A673 (cell line): ENCODE measurements around the gene ASB10. TPM values are rescaled to one million over a fixed set of nuclear protein-coding genes. Genes with fewer than 3 reads are reported as not detected.

ENCODE experiments used
- BruUV-seq: library from RNA; stranded (reverse); fragments of 400-500 nt; replicated peaks from 2 replicates; lab custom pipeline; 2021; lab: Mats Ljungman, UMichigan
- CTCF ChIA-PET: fragments of 300-600 bp; sonication (Branson Sonifier 250); formaldehyde crosslinking; loops from one replicate; lab custom pipeline; 2022; ENCODE audit warnings: antibody characterized with exemption; lab: Charles Lee
- POLR2A ChIA-PET: fragments of 300-600 bp; sonication (Branson Sonifier 250); formaldehyde crosslinking; loops from one replicate; lab custom pipeline; 2022; ENCODE audit warnings: antibody characterized with exemption; ENCODE audit not compliant: low non-redundant PET; lab: Charles Lee
- DNase-seq: peaks from one replicate; pipeline ENCODE4 v3.0.0-alpha.2; 2015; ENCODE audit warnings: low spot score
- H3K27ac ChIP-seq: fragments of 200-600 bp; sonication (generic); 2 replicates; pipeline ENCODE4 v1.5.1; 2016; ENCODE audit warnings: mixed run types, low read depth, mild to moderate bottlenecking, mixed read lengths, antibody characterized with exemption, low read length; ENCODE audit not compliant: poor library complexity, severe bottlenecking
- H3K27me3 ChIP-seq: fragments of 200-600 bp; sonication (generic); replicated peaks from 2 replicates; pipeline ENCODE4 v1.6.1; 2017; ENCODE audit warnings: mixed run types, low read depth, mild to moderate bottlenecking, mixed read lengths, antibody characterized with exemption, low read length; ENCODE audit not compliant: insufficient read depth, poor library complexity
- H3K36me3 ChIP-seq: fragments of 200-600 bp; sonication (generic); 2 replicates; pipeline ENCODE4 v1.6.1; 2016; ENCODE audit warnings: mixed run types, mild to moderate bottlenecking, mixed read lengths, antibody characterized with exemption, low read length; ENCODE audit not compliant: insufficient read depth, poor library complexity, severe bottlenecking
- H3K4me1 ChIP-seq: fragments of 200-600 bp; sonication (generic); 2 replicates; pipeline ENCODE4 v1.6.1; 2017; ENCODE audit warnings: mixed run types, mild to moderate bottlenecking, mixed read lengths, antibody characterized with exemption, low read length; ENCODE audit not compliant: insufficient read depth, poor library complexity, severe bottlenecking
- H3K4me3 ChIP-seq: fragments of 200-600 bp; sonication (generic); 2 replicates; pipeline ENCODE4 v1.5.1; 2016; ENCODE audit warnings: low read depth, mixed run types, mild to moderate bottlenecking, mixed read lengths, low read length; ENCODE audit not compliant: poor library complexity, severe bottlenecking
- H3K9me3 ChIP-seq: fragments of 200-600 bp; sonication (generic); 2 replicates; pipeline ENCODE4 v1.6.1; 2016; ENCODE audit warnings: mixed run types, low read depth, mild to moderate bottlenecking, mixed read lengths, antibody characterized with exemption, low read length; ENCODE audit not compliant: poor library complexity, severe bottlenecking
- CTCF ChIP-seq: fragments of 300-800, 200-600 bp; sonication (generic); conservative IDR thresholded peaks from 2 replicates; pipeline ENCODE4 v1.5.1; 2017; ENCODE audit warnings: low read depth, mild to moderate bottlenecking, antibody characterized with exemption, low read length, moderate library complexity, mixed read lengths
- EZH2 ChIP-seq: fragments of 200-600 bp; sonication (generic); IDR thresholded peaks from 2 replicates; pipeline ENCODE4 v1.6.1; 2017; ENCODE audit warnings: borderline replicate concordance, low read depth, mild to moderate bottlenecking, mixed read lengths, antibody characterized with exemption, low read length; ENCODE audit not compliant: poor library complexity, severe bottlenecking
- intact Hi-C: fragments of 100-400 bp; cut with micrococcal nuclease; formaldehyde crosslinking; loops from one replicate; pipeline ENCODE4 v1.10.0; 2022; ENCODE audit not compliant: unreplicated experiment
- total RNA-seq: library from RNA; stranded (reverse); gene quantifications from 2 replicates; pipeline ENCODE4 v1.2.3, GENCODE V29; 2021

Gene ASB10
- total RNA-seq, 1 experiment from 2014 or later = not detected

GRCh38 chr7:151132461-151133205 is 54.4 kb downstream of the ASB10 start:
- Histone ChIP-seq H3K27ac (no peak overlapping the region), H3K4me1 (no peaks in the 10 kb centered on the region), H3K27me3 (no peaks in the 10 kb centered on the region), H3K9me3 (no peaks in the 10 kb centered on the region), H3K4me3 (no peak overlapping the region), H3K36me3 (peaks cover 35% of the 10 kb centered on the region)
- BruUV-seq = no TSS peak
- ChIA-PET POLR2A (interaction anchor here (0.6 kb wide), 1 partner anchor 369 kb away, joined by 12 read pairs; no protein-coding TSS in a partner anchor), CTCF (no interaction called here)
- DNase-seq = no peak
- intact Hi-C loops = no loop called here
- TF ChIP-seq CTCF = no peak
- TF ChIP-seq EZH2 = no peak

GRCh38 chr7:151131592-151132293 is 55.3 kb downstream of the ASB10 start:
- ChIA-PET CTCF (no interaction called here), POLR2A (interaction anchor here (0.6 kb wide), 1 partner anchor 370 kb away, joined by 12 read pairs; no protein-coding TSS in a partner anchor)
- H3K4me3 ChIP-seq = no peak overlapping the region
- no peaks in the 10 kb centered on the region for H3K9me3 ChIP-seq
- intact Hi-C loops = no loop called here
- TF ChIP-seq CTCF (no peak), EZH2 (no peak)
- no peaks in the 10 kb centered on the region for H3K27me3 ChIP-seq
- no peak for DNase-seq
- BruUV-seq = no TSS peak
- no peak overlapping the region for H3K27ac ChIP-seq
- H3K36me3 ChIP-seq = peaks cover 35% of the 10 kb centered on the region
- H3K4me1 ChIP-seq = no peaks in the 10 kb centered on the region

- no peak overlapping the region for H3K27ac ChIP-seq
- no peak for TF ChIP-seq CTCF
- TF ChIP-seq EZH2 = no peak
- ChIA-PET POLR2A (no interaction called here), CTCF (no interaction called here)
- H3K4me1 ChIP-seq = no peaks in the 10 kb centered on the region
- no peaks in the 10 kb centered on the region for H3K27me3 ChIP-seq
- intact Hi-C loops = no loop called here
- no peak overlapping the region for H3K4me3 ChIP-seq
- no peak for DNase-seq
- H3K36me3 ChIP-seq = peaks cover 35% of the 10 kb centered on the region
- BruUV-seq = no TSS peak
- no peaks in the 10 kb centered on the region for H3K9me3 ChIP-seq
Measured at GRCh38 chr7:151131224-151131591, 55.8 kb downstream of the ASB10 start.
